HepG2 (cell line): Measurements from ENCODE around the gene APRT. TPM values are rescaled to one million over a fixed set of nuclear protein-coding genes. Genes with fewer than 3 reads are reported as not detected.

Source experiments
- ARNT ChIP-seq: fragments of 450-650 bp; IDR thresholded peaks from 2 replicates; pipeline ENCODE4 v1.6.1; 2017
- CREM ChIP-seq, 2 experiments: sonication (generic) in 1 of 2; formaldehyde crosslinking in 1 of 2; IDR thresholded peaks; 2 replicates each; pipeline versions ENCODE4 v1.4.0 to v1.6.1; 2016 to 2020; ENCODE audit warnings: antibody characterized with exemption in 1 of 2, mild to moderate bottlenecking in 1 of 2, missing genetic modification reagents in 1 of 2
- HOXD1 ChIP-seq: sonication (generic); formaldehyde crosslinking; IDR thresholded peaks from 2 replicates; pipeline ENCODE4 v1.5.0; 2020; ENCODE audit warnings: missing genetic modification reagents
- MAFG ChIP-seq: sonication (generic); formaldehyde crosslinking; IDR thresholded peaks from 2 replicates; pipeline ENCODE4 v1.5.1; 2020; ENCODE audit warnings: mild to moderate bottlenecking, missing genetic modification reagents
- MED13 ChIP-seq: sonication (generic); formaldehyde crosslinking; IDR thresholded peaks from 2 replicates; pipeline ENCODE4 v1.5.0; 2020; ENCODE audit warnings: missing genetic modification reagents
- NFKB2 ChIP-seq: sonication (generic); formaldehyde crosslinking; IDR thresholded peaks from 2 replicates; pipeline ENCODE4 v1.4.0; 2020; ENCODE audit warnings: missing genetic modification reagents, borderline replicate concordance
- POGZ ChIP-seq: sonication (generic); formaldehyde crosslinking; IDR thresholded peaks from 2 replicates; pipeline ENCODE4 v1.4.0; 2020; ENCODE audit warnings: mild to moderate bottlenecking, missing genetic modification reagents
- SMARCC2 ChIP-seq: fragments of 450-650 bp; IDR thresholded peaks from 2 replicates; pipeline ENCODE4 v1.6.1; 2017; ENCODE audit warnings: antibody characterized with exemption, mild to moderate bottlenecking
- SOX6 ChIP-seq, 2 experiments: fragments of 450-650 bp in 1 of 2; sonication (generic) in 1 of 2; formaldehyde crosslinking in 1 of 2; IDR thresholded peaks; 2 replicates each; pipeline versions ENCODE4 v1.4.0 to v1.6.1; 2017 to 2020; ENCODE audit warnings: antibody characterized with exemption in 1 of 2, mild to moderate bottlenecking in 1 of 2, missing genetic modification reagents in 1 of 2
- SPEN ChIP-seq: sonication (generic); formaldehyde crosslinking; IDR thresholded peaks from 2 replicates; pipeline ENCODE4 v1.5.1; 2020; ENCODE audit warnings: low read depth, mild to moderate bottlenecking, missing genetic modification reagents
- ZNF556 ChIP-seq: sonication (generic); formaldehyde crosslinking; IDR thresholded peaks from 2 replicates; pipeline ENCODE4 v1.4.0; 2020; ENCODE audit warnings: mild to moderate bottlenecking, missing genetic modification reagents, borderline replicate concordance
- ZNF619 ChIP-seq: sonication (generic); formaldehyde crosslinking; IDR thresholded peaks from 2 replicates; pipeline ENCODE4 v1.4.0; 2020; ENCODE audit warnings: mild to moderate bottlenecking, missing genetic modification reagents
- ZNF724P ChIP-seq: sonication (generic); formaldehyde crosslinking; IDR thresholded peaks from 2 replicates; pipeline ENCODE4 v1.8.0; 2022; ENCODE audit warnings: missing genetic modification reagents, borderline replicate concordance
- ZNF839 ChIP-seq: sonication (generic); formaldehyde crosslinking; IDR thresholded peaks from 2 replicates; pipeline ENCODE4 v1.4.0; 2020; ENCODE audit warnings: missing genetic modification reagents, mild to moderate bottlenecking, borderline replicate concordance
- polyA plus RNA-seq, 8 experiments: library from polyadenylated mRNA; depleted of rRNA in 3 of 8; stranded (reverse) in 7 of 8; unstranded in 1 of 8; fragments of >200 nt; fragmentation: Illumina TruSeq in 4 of 8; extraction: Trizol in 4 of 8; gene quantifications; 2 replicates each; pipeline versions ENCODE4 v1.2.1 to v1.2.3, GENCODE V29; 2011 to 2016; ENCODE audit warnings: low read depth in 4 of 8, missing spikeins in 1 of 8, mixed read lengths in 1 of 8; ENCODE audit not compliant: insufficient read depth in 1 of 8
- total RNA-seq, 5 experiments: library from RNA; depleted of rRNA; stranded (reverse); fragments of >200 nt; fragmentation: Illumina TruSeq; extraction: Trizol; gene quantifications; 2 replicates each; pipeline ENCODE4 v1.2.3, GENCODE V29; 2016; ENCODE audit warnings: low read depth in 1 of 5
- TF ChIP-seq, protein P1 (sequence below): sonication (generic); formaldehyde crosslinking; IDR thresholded peaks from 2 replicates; pipeline ENCODE4 v1.4.0; 2020; ENCODE audit warnings: low read depth, mild to moderate bottlenecking, missing genetic modification reagents
- TF ChIP-seq, protein P2 (sequence below): sonication (generic); formaldehyde crosslinking; IDR thresholded peaks from 2 replicates; pipeline ENCODE4 v1.9.0; 2021; ENCODE audit warnings: missing genetic modification reagents, borderline replicate concordance
- TF ChIP-seq, protein P3 (sequence below): IDR thresholded peaks from 2 replicates; pipeline ENCODE4 v1.6.1; 2016; ENCODE audit warnings: mild to moderate bottlenecking, missing biosample characterization, missing genetic modification reagents
- TF ChIP-seq, protein P4 (sequence below): sonication (generic); formaldehyde crosslinking; IDR thresholded peaks from 2 replicates; pipeline ENCODE4 v1.5.1; 2020; ENCODE audit warnings: mild to moderate bottlenecking, moderate library complexity, missing genetic modification reagents
- TF ChIP-seq, protein P5 (sequence below): sonication (generic); formaldehyde crosslinking; IDR thresholded peaks from 2 replicates; pipeline ENCODE4 v1.5.0; 2020; ENCODE audit warnings: mild to moderate bottlenecking, missing genetic modification reagents
- TF ChIP-seq, protein P6 (sequence below): IDR thresholded peaks from 2 replicates; pipeline ENCODE4 v1.6.1; 2016; ENCODE audit warnings: missing genetic modification reagents, missing compliant biosample characterization

The APRT gene
- total and polyA plus RNA-seq, 2 of the 13 experiments (the other 11 are each of a cell fraction or from before 2014, with no cell fraction given), result 155 to 242 TPM

DNA sequence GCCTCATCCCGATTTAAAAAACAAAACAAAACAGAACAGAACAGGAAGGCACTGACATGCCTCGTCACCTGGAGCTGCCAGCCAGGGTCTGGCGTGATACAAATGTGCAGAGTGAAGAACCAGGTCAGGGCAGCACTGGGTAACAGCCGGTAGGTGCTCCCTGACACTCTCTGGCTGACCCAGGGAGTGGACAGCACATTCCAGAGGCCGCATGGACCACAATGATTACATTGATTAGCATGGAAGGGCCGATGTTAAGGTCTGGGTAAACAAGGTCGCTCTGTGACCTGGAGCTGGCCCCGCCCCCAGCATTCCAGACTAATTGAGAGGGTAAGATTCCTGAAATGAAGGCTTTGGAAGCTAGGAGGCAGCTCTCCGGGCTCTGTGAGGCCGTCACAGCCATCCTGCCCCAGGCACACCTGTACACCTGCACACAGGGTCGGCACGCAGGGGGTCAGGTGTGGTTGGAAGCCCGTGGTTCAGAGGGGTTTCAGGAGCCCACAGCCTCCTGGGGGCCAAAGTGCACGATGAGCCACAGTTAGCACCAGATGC is 48.1 kb downstream of the APRT start (continued):
- TF ChIP-seq CREM (IDR thresholded peaks at IDR 0.05) (peak; percentile 63), CREM (CRISPR knock-in tag; IDR thresholded peaks at IDR 0.05) (no peak), ZNF839 (CRISPR knock-in tag) (no peak), MED13 (CRISPR knock-in tag) (no peak), HOXD1 (CRISPR knock-in tag) (0 out of 2 replicates have a peak, but pooled peaks have one; percentile 72), ARNT (no peak), SPEN (peak; percentile 75), SOX6 (IDR thresholded peaks at IDR 0.05) (no peak), SOX6 (CRISPR knock-in tag; IDR thresholded peaks at IDR 0.05) (peak; percentile 87), MAFG (no peak), ZNF556 (CRISPR knock-in tag) (peak; percentile 29; the same call in 1 of the 2 replicates), ZNF619 (0 out of 2 replicates have a peak, but pooled peaks have one; percentile 21), NFKB2 (CRISPR knock-in tag) (no peak; the same call in 1 of the 2 replicates), ZNF724P (CRISPR knock-in tag) (0 out of 2 replicates have a peak, but pooled peaks have one; percentile 51), POGZ (no peak), SMARCC2 (no peak)
- TF ChIP-seq, protein P1, sequence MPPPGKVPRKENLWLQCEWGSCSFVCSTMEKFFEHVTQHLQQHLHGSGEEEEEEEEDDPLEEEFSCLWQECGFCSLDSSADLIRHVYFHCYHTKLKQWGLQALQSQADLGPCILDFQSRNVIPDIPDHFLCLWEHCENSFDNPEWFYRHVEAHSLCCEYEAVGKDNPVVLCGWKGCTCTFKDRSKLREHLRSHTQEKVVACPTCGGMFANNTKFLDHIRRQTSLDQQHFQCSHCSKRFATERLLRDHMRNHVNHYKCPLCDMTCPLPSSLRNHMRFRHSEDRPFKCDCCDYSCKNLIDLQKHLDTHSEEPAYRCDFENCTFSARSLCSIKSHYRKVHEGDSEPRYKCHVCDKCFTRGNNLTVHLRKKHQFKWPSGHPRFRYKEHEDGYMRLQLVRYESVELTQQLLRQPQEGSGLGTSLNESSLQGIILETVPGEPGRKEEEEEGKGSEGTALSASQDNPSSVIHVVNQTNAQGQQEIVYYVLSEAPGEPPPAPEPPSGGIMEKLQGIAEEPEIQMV (CRISPR knock-in tag), result no peak
- TF ChIP-seq, protein P2, sequence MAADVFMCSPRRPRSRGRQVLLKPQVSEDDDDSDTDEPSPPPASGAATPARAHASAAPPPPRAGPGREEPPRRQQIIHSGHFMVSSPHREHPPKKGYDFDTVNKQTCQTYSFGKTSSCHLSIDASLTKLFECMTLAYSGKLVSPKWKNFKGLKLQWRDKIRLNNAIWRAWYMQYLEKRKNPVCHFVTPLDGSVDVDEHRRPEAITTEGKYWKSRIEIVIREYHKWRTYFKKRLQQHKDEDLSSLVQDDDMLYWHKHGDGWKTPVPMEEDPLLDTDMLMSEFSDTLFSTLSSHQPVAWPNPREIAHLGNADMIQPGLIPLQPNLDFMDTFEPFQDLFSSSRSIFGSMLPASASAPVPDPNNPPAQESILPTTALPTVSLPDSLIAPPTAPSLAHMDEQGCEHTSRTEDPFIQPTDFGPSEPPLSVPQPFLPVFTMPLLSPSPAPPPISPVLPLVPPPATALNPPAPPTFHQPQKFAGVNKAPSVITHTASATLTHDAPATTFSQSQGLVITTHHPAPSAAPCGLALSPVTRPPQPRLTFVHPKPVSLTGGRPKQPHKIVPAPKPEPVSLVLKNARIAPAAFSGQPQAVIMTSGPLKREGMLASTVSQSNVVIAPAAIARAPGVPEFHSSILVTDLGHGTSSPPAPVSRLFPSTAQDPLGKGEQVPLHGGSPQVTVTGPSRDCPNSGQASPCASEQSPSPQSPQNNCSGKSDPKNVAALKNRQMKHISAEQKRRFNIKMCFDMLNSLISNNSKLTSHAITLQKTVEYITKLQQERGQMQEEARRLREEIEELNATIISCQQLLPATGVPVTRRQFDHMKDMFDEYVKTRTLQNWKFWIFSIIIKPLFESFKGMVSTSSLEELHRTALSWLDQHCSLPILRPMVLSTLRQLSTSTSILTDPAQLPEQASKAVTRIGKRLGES, result no peak
- TF ChIP-seq, protein P3, sequence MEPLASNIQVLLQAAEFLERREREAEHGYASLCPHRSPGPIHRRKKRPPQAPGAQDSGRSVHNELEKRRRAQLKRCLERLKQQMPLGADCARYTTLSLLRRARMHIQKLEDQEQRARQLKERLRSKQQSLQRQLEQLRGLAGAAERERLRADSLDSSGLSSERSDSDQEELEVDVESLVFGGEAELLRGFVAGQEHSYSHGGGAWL, result peak; percentile 74
- TF ChIP-seq, protein P4, sequence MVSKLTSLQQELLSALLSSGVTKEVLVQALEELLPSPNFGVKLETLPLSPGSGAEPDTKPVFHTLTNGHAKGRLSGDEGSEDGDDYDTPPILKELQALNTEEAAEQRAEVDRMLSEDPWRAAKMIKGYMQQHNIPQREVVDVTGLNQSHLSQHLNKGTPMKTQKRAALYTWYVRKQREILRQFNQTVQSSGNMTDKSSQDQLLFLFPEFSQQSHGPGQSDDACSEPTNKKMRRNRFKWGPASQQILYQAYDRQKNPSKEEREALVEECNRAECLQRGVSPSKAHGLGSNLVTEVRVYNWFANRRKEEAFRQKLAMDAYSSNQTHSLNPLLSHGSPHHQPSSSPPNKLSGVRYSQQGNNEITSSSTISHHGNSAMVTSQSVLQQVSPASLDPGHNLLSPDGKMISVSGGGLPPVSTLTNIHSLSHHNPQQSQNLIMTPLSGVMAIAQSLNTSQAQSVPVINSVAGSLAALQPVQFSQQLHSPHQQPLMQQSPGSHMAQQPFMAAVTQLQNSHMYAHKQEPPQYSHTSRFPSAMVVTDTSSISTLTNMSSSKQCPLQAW (CRISPR knock-in tag), result peak; percentile 76
- TF ChIP-seq, protein P5, sequence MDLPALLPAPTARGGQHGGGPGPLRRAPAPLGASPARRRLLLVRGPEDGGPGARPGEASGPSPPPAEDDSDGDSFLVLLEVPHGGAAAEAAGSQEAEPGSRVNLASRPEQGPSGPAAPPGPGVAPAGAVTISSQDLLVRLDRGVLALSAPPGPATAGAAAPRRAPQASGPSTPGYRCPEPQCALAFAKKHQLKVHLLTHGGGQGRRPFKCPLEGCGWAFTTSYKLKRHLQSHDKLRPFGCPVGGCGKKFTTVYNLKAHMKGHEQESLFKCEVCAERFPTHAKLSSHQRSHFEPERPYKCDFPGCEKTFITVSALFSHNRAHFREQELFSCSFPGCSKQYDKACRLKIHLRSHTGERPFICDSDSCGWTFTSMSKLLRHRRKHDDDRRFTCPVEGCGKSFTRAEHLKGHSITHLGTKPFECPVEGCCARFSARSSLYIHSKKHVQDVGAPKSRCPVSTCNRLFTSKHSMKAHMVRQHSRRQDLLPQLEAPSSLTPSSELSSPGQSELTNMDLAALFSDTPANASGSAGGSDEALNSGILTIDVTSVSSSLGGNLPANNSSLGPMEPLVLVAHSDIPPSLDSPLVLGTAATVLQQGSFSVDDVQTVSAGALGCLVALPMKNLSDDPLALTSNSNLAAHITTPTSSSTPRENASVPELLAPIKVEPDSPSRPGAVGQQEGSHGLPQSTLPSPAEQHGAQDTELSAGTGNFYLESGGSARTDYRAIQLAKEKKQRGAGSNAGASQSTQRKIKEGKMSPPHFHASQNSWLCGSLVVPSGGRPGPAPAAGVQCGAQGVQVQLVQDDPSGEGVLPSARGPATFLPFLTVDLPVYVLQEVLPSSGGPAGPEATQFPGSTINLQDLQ (CRISPR knock-in tag), result 0 out of 2 replicates have a peak, but pooled peaks have one; percentile 11
- TF ChIP-seq, protein P6, sequence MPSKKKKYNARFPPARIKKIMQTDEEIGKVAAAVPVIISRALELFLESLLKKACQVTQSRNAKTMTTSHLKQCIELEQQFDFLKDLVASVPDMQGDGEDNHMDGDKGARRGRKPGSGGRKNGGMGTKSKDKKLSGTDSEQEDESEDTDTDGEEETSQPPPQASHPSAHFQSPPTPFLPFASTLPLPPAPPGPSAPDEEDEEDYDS (CRISPR knock-in tag), result peak; percentile 68
